Measurements from ENCODE around the gene IQUB. TPM values are rescaled to one million over a fixed set of nuclear protein-coding genes. Genes with fewer than 3 reads are reported as not detected.

The IQUB gene
- total RNA-seq, 1 experiment from 2014 or later: 0.98 TPM

- Histone ChIP-seq H4K20me1 (ENCODE audit: insufficient read depth) (no peaks in the 10 kb centered on the region), H3F3A (ENCODE audit: insufficient read depth, low read depth) (no peaks in the 10 kb centered on the region), H3K9me2 (ENCODE audit: insufficient read depth) (no peaks in the 10 kb centered on the region), H3K9me3 (ENCODE audit: insufficient read depth, low read depth) (no peaks in the 10 kb centered on the region), H3K27ac (no peak overlapping the region), H3K4me1 (replicated peaks; ENCODE audit: insufficient read depth) (no peaks in the 10 kb centered on the region), H3K36me3 (ENCODE audit: low read depth) (no peaks in the 10 kb centered on the region), H3K4me2 (0 out of 2 replicates have a peak overlapping the region, but pooled peaks have one; percentile 17), H3K79me2 (ENCODE audit: low read depth) (no peaks in the 10 kb centered on the region), H2AFZ (no peak overlapping the region; the same call in 1 of the 2 replicates), H3K27me3 (ENCODE audit: insufficient read depth, low read depth) (no peaks in the 10 kb centered on the region), H3K4me3 (no peak overlapping the region)
- CTCF ChIA-PET: interaction anchor here (0.6 to 1.6 kb wide), 13 partner anchors 19 to 589 kb away, joined by 3 to 10 read pairs (median 3); partner anchors contain the start of genes IQUB and NDUFA5
- peak in 1 of 2 experiments; percentile 10 for DNase-seq
- BruUV-seq (replicated peaks): no TSS peak
- TF ChIP-seq CTCF (conservative IDR thresholded peaks at IDR 0.05) (peak; percentile 87), EZH2 (IDR thresholded peaks at IDR 0.05; ENCODE audit: low read depth) (no peak)
- POLR2A ChIA-PET (ENCODE audit: unreplicated experiment): interaction anchor here (0.7 kb wide), 1 partner anchor 93 kb away, joined by 8 read pairs; no protein-coding TSS in a partner anchor
- intact Hi-C loops (cut with micrococcal nuclease; ENCODE audit: unreplicated experiment): loop anchor here (1.0 to 10.0 kb wide), 3 partner anchors 43 to 378 kb away; no protein-coding TSS in a partner anchor
Measured at GRCh38 chr7:123494193-123494796, 40.1 kb downstream of the IQUB start.

- no peak overlapping the region for H3K4me3 ChIP-seq
- no peak for DNase-seq
- ChIA-PET CTCF (no interaction called here), POLR2A (ENCODE audit: unreplicated experiment) (interaction anchor here (0.7 kb wide), 1 partner anchor 1186 kb away, joined by 3 read pairs; no protein-coding TSS in a partner anchor)
- no peaks in the 10 kb centered on the region for H3K27me3 ChIP-seq (ENCODE audit: insufficient read depth, low read depth)
- no peak overlapping the region for H3K27ac ChIP-seq
- H3K79me2 ChIP-seq (ENCODE audit: low read depth): no peaks in the 10 kb centered on the region
- no peaks in the 10 kb centered on the region for H3K9me3 ChIP-seq (ENCODE audit: insufficient read depth, low read depth)
- H3K9me2 ChIP-seq (ENCODE audit: insufficient read depth): no peaks in the 10 kb centered on the region
- TF ChIP-seq CTCF (conservative IDR thresholded peaks at IDR 0.05): no peak
- TF ChIP-seq EZH2 (IDR thresholded peaks at IDR 0.05; ENCODE audit: low read depth): no peak
- no peaks in the 10 kb centered on the region for H3F3A ChIP-seq (ENCODE audit: insufficient read depth, low read depth)
- no peak overlapping the region for H3K4me2 ChIP-seq
- H2AFZ ChIP-seq: no peak overlapping the region
- H4K20me1 ChIP-seq (ENCODE audit: insufficient read depth): no peaks in the 10 kb centered on the region
- BruUV-seq (replicated peaks): no TSS peak
- H3K36me3 ChIP-seq (ENCODE audit: low read depth): no peaks in the 10 kb centered on the region
- H3K4me1 ChIP-seq (replicated peaks; ENCODE audit: insufficient read depth): no peaks in the 10 kb centered on the region
- intact Hi-C loops (cut with micrococcal nuclease; ENCODE audit: unreplicated experiment): loop anchor here (10.0 kb wide), 1 partner anchor 212 kb away; no protein-coding TSS in a partner anchor
Measured at GRCh38 chr7:123492485-123492884, 41.9 kb downstream of the IQUB start.

GRCh38 chr7:123485721-123486120, 48.7 kb downstream of the IQUB start:
- Histone ChIP-seq H3K27ac (no peak overlapping the region), H3K79me2 (ENCODE audit: low read depth) (no peaks in the 10 kb centered on the region), H3K4me1 (replicated peaks; ENCODE audit: insufficient read depth) (no peaks in the 10 kb centered on the region), H3K9me2 (ENCODE audit: insufficient read depth) (no peaks in the 10 kb centered on the region), H3K4me2 (no peak overlapping the region), H3K9me3 (ENCODE audit: insufficient read depth, low read depth) (no peaks in the 10 kb centered on the region), H3K4me3 (no peak overlapping the region), H4K20me1 (ENCODE audit: insufficient read depth) (no peaks in the 10 kb centered on the region), H3F3A (ENCODE audit: insufficient read depth, low read depth) (no peaks in the 10 kb centered on the region), H3K27me3 (ENCODE audit: insufficient read depth, low read depth) (no peaks in the 10 kb centered on the region), H3K36me3 (ENCODE audit: low read depth) (no peaks in the 10 kb centered on the region), H2AFZ (no peak overlapping the region)
- no TSS peak for BruUV-seq (replicated peaks)
- DNase-seq: no peak
- intact Hi-C loops (cut with micrococcal nuclease; ENCODE audit: unreplicated experiment): no loop called here
- CTCF ChIA-PET: no interaction called here
- TF ChIP-seq EZH2 (IDR thresholded peaks at IDR 0.05; ENCODE audit: low read depth) (no peak), CTCF (conservative IDR thresholded peaks at IDR 0.05) (no peak)
- POLR2A ChIA-PET (ENCODE audit: unreplicated experiment): no interaction called here
